Osteoblast (primary cell): ENCODE data around the gene CELF4. TPM values are rescaled to one million over a fixed set of nuclear protein-coding genes. Genes with fewer than 3 reads are reported as not detected.

Experiments
- DNase-seq: peaks from one replicate; pipeline ENCODE4 v3.0.0; 2011; ENCODE audit warnings: low spot score, mixed read lengths; ENCODE audit not compliant: insufficient read length; ENCODE audit errors: missing footprints
- H2AFZ ChIP-seq: 2 replicates; pipeline ENCODE4 v1.6.0; 2011; ENCODE audit warnings: mild to moderate bottlenecking, low read length
- H3K27ac ChIP-seq: 2 replicates; pipeline ENCODE4 v1.5.1; 2011; ENCODE audit warnings: mild to moderate bottlenecking, low read depth, low read length, moderate library complexity
- H3K27me3 ChIP-seq: 2 replicates; pipeline ENCODE4 v1.6.0; 2012; ENCODE audit warnings: mild to moderate bottlenecking, control low read depth, inconsistent platforms, low read length, moderate library complexity; ENCODE audit not compliant: insufficient read depth
- H3K36me3 ChIP-seq: 2 replicates; pipeline ENCODE4 v1.5.1; 2011; ENCODE audit warnings: mild to moderate bottlenecking, low read length, control low read depth, moderate library complexity; ENCODE audit not compliant: insufficient read depth
- H3K4me1 ChIP-seq: 2 replicates; pipeline ENCODE4 v1.5.1; 2011; ENCODE audit warnings: mild to moderate bottlenecking, low read length, control low read depth, moderate library complexity; ENCODE audit not compliant: insufficient read depth
- H3K4me2 ChIP-seq: 2 replicates; pipeline ENCODE4 v1.6.0; 2011; ENCODE audit warnings: mild to moderate bottlenecking, low read length; ENCODE audit not compliant: insufficient read depth
- H3K4me3 ChIP-seq: fragments of 200-600 bp; sonication (generic); 3 replicates; pipeline ENCODE4 v1.5.1; 2012; ENCODE audit warnings: mild to moderate bottlenecking, low read length, inconsistent platforms; ENCODE audit not compliant: insufficient read depth
- H3K79me2 ChIP-seq: 2 replicates; pipeline ENCODE4 v1.6.0; 2012; ENCODE audit warnings: mild to moderate bottlenecking, low read length, control low read depth, inconsistent platforms; ENCODE audit not compliant: insufficient read depth
- H3K9me3 ChIP-seq: 2 replicates; pipeline ENCODE4 v1.5.1; 2011; ENCODE audit warnings: low read depth, low read length, control low read depth
- H4K20me1 ChIP-seq: 2 replicates; pipeline ENCODE4 v1.6.0; 2012; ENCODE audit warnings: mild to moderate bottlenecking, low read length, control low read depth; ENCODE audit not compliant: insufficient read depth
- CTCF ChIP-seq: IDR thresholded peaks from 2 replicates; pipeline ENCODE4 v1.5.1; 2011; ENCODE audit warnings: mild to moderate bottlenecking, low read depth, low read length, moderate library complexity; ENCODE audit errors: extremely low read depth
- total RNA-seq: library from RNA; depleted of rRNA; stranded (reverse); fragments of >200 nt; gene quantifications from 2 replicates; pipeline ENCODE4 v1.2.3, GENCODE V29; 2012

The CELF4 gene
- total RNA-seq, 1 donor = not detected

GRCh38 chr18:37422596-37422995 lies 143.0 kb downstream of the CELF4 start:
- TF ChIP-seq CTCF = no peak
- no peak overlapping the region for H3K4me2 ChIP-seq
- H3K4me3 ChIP-seq = no peak overlapping the region
- no peaks in the 10 kb centered on the region for H4K20me1 ChIP-seq
- H3K27ac ChIP-seq = no peak overlapping the region
- peak; percentile 5 for DNase-seq
- no peak overlapping the region for H2AFZ ChIP-seq
- H3K27me3 ChIP-seq = peaks cover 5% of the 10 kb centered on the region
- H3K9me3 ChIP-seq = no peaks in the 10 kb centered on the region
- no peaks in the 10 kb centered on the region for H3K36me3 ChIP-seq
- no peaks in the 10 kb centered on the region for H3K4me1 ChIP-seq
- no peaks in the 10 kb centered on the region for H3K79me2 ChIP-seq

- H3K4me2 ChIP-seq = no peak overlapping the region
- TF ChIP-seq CTCF = no peak
- no peaks in the 10 kb centered on the region for H3K36me3 ChIP-seq
- no peaks in the 10 kb centered on the region for H3K9me3 ChIP-seq
- H2AFZ ChIP-seq = no peak overlapping the region
- peaks cover 5% of the 10 kb centered on the region for H3K27me3 ChIP-seq
- no peaks in the 10 kb centered on the region for H3K79me2 ChIP-seq
- no peak overlapping the region for H3K4me3 ChIP-seq
- no peak overlapping the region for H3K27ac ChIP-seq
- peak; percentile 81 for DNase-seq
- no peaks in the 10 kb centered on the region for H3K4me1 ChIP-seq
- H4K20me1 ChIP-seq = no peaks in the 10 kb centered on the region
Measured at GRCh38 chr18:37422116-37422515, 143.5 kb downstream of the CELF4 start.

- H3K4me1 ChIP-seq = no peaks in the 10 kb centered on the region
- H4K20me1 ChIP-seq = no peaks in the 10 kb centered on the region
- H3K36me3 ChIP-seq = no peaks in the 10 kb centered on the region
- peak; percentile 49 for DNase-seq
- no peak for TF ChIP-seq CTCF
- peaks cover 5% of the 10 kb centered on the region for H3K27me3 ChIP-seq
- no peaks in the 10 kb centered on the region for H3K9me3 ChIP-seq
- H3K4me3 ChIP-seq = no peak overlapping the region
- no peak overlapping the region for H3K4me2 ChIP-seq
- H3K27ac ChIP-seq = no peak overlapping the region
- no peaks in the 10 kb centered on the region for H3K79me2 ChIP-seq
- H2AFZ ChIP-seq = no peak overlapping the region
Measured at GRCh38 chr18:37421341-37422077, 144.1 kb downstream of the CELF4 start.

GRCh38 chr18:37420315-37420880 lies 145.2 kb downstream of the CELF4 start:
- Histone ChIP-seq H3K27ac (no peak overlapping the region), H3K27me3 (peaks cover 5% of the 10 kb centered on the region), H3K4me2 (no peak overlapping the region), H2AFZ (no peak overlapping the region), H3K9me3 (no peaks in the 10 kb centered on the region), H3K79me2 (no peaks in the 10 kb centered on the region), H3K36me3 (no peaks in the 10 kb centered on the region), H3K4me1 (no peaks in the 10 kb centered on the region), H3K4me3 (no peak overlapping the region), H4K20me1 (no peaks in the 10 kb centered on the region)
- peak; percentile 85 for DNase-seq
- TF ChIP-seq CTCF = no peak
